GM23338 (cell line): ENCODE results near the gene ADAMTS7. TPM values are rescaled to one million over a fixed set of nuclear protein-coding genes. Genes with fewer than 3 reads are reported as not detected.
"Not testable (repeated sequence)": the region's sequence is repeated elsewhere in the genome, so short reads cannot be mapped to it uniquely, and the experiment has no call there.

Source experiments
- ATAC-seq: fragments of 200-7000 bp; cut with Tn5 transposase; 3 replicates; pipeline ENCODE4 v1.9.1; 2020
- DNase-seq: peaks from one replicate; pipeline ENCODE4 v3.0.0-alpha.2; 2015; ENCODE audit warnings: low spot score
- H2AFZ ChIP-seq: fragments of 200-600 bp; sonication (generic); 2 replicates; pipeline ENCODE4 v1.8.0; 2016; ENCODE audit warnings: antibody characterized with exemption, mild to moderate bottlenecking, moderate library complexity
- H3F3A ChIP-seq: fragments of 200-600 bp; sonication (generic); replicated peaks from 2 replicates; pipeline ENCODE4 v1.8.0; 2017; ENCODE audit warnings: antibody characterized with exemption, mixed run types, low read depth
- H3K27ac ChIP-seq: fragments of 200-600 bp; sonication (generic); 2 replicates; pipeline ENCODE4 v1.6.1; 2016; ENCODE audit warnings: low read depth
- H3K27me3 ChIP-seq: fragments of 200-600 bp; sonication (generic); 2 replicates; pipeline ENCODE4 v1.8.0; 2016; ENCODE audit warnings: mild to moderate bottlenecking, mixed run types, moderate library complexity; ENCODE audit not compliant: insufficient read depth
- H3K36me3 ChIP-seq: fragments of 200-600 bp; sonication (generic); 2 replicates; pipeline ENCODE4 v1.8.0; 2016; ENCODE audit warnings: mild to moderate bottlenecking; ENCODE audit not compliant: insufficient read depth
- H3K4me1 ChIP-seq: fragments of 200-600 bp; sonication (generic); 2 replicates; pipeline ENCODE4 v1.8.0; 2016; ENCODE audit warnings: mild to moderate bottlenecking, moderate library complexity; ENCODE audit not compliant: insufficient read depth
- H3K4me2 ChIP-seq: fragments of 200-600 bp; sonication (generic); 2 replicates; pipeline ENCODE4 v1.7.1; 2017; ENCODE audit warnings: mixed run types
- H3K4me3 ChIP-seq: fragments of 200-600 bp; sonication (generic); 2 replicates; pipeline ENCODE4 v1.6.1; 2016; ENCODE audit warnings: mixed run types
- H3K79me2 ChIP-seq: fragments of 200-600 bp; sonication (generic); replicated peaks from 2 replicates; pipeline ENCODE4 v1.8.0; 2017; ENCODE audit warnings: mild to moderate bottlenecking; ENCODE audit not compliant: insufficient read depth
- H3K9me2 ChIP-seq: fragments of 200-600 bp; sonication (generic); 2 replicates; pipeline ENCODE4 v1.8.0; 2017; ENCODE audit not compliant: insufficient read depth
- H4K20me1 ChIP-seq: fragments of 200-600 bp; sonication (generic); replicated peaks from 2 replicates; pipeline ENCODE4 v1.8.0; 2017; ENCODE audit warnings: mild to moderate bottlenecking; ENCODE audit not compliant: insufficient read depth
- H3K27ac Mint-ChIP-seq: 2 replicates; pipeline ENCODE4 v1.8.0; 2020; ENCODE audit warnings: inconsistent platforms, mild to moderate bottlenecking, moderate library complexity, mixed read lengths
- H3K27me3 Mint-ChIP-seq: 3 replicates; pipeline ENCODE4 v1.8.0; 2022; ENCODE audit warnings: low read depth, mild to moderate bottlenecking, moderate library complexity, mixed read lengths, inconsistent platforms; ENCODE audit not compliant: insufficient read depth, poor library complexity
- H3K36me3 Mint-ChIP-seq: 3 replicates; pipeline ENCODE4 v1.8.0; 2021; ENCODE audit warnings: low read depth, mild to moderate bottlenecking, inconsistent platforms, moderate library complexity, mixed read lengths
- H3K4me1 Mint-ChIP-seq: 3 replicates; pipeline ENCODE4 v1.8.0; 2020; ENCODE audit warnings: mild to moderate bottlenecking, inconsistent platforms, mixed read lengths
- H3K4me3 Mint-ChIP-seq: 3 replicates; pipeline ENCODE4 v1.8.0; 2021; ENCODE audit warnings: moderate library complexity, mild to moderate bottlenecking, inconsistent platforms, mixed read lengths
- H3K9me3 Mint-ChIP-seq: 3 replicates; pipeline ENCODE4 v1.8.0; 2020; ENCODE audit warnings: moderate library complexity, mild to moderate bottlenecking, inconsistent platforms, mixed read lengths
- CREB1 ChIP-seq: fragments of 250-450 bp; sonication (Bioruptor Pico); IDR thresholded peaks from 2 replicates; pipeline ENCODE4 v1.5.0; 2020; ENCODE audit warnings: low read depth, mild to moderate bottlenecking, moderate library complexity
- EZH2 ChIP-seq: fragments of 200-600 bp; sonication (generic); IDR thresholded peaks from one replicate; pipeline ENCODE4 v1.8.0; 2017; ENCODE audit warnings: antibody characterized with exemption, mild to moderate bottlenecking, low read depth; ENCODE audit not compliant: unreplicated experiment
- EZH2phosphoT487 ChIP-seq: fragments of 200-600 bp; sonication (generic); IDR thresholded peaks from one replicate; pipeline ENCODE4 v1.8.1; 2018; ENCODE audit warnings: antibody characterized with exemption; ENCODE audit not compliant: unreplicated experiment
- JUNB ChIP-seq: IDR thresholded peaks from one replicate; pipeline ENCODE4 v1.6.1; 2016; ENCODE audit warnings: antibody characterized with exemption; ENCODE audit not compliant: unreplicated experiment
- NANOG ChIP-seq: IDR thresholded peaks from 2 replicates; pipeline ENCODE4 v1.6.1; 2016; ENCODE audit warnings: antibody characterized with exemption, borderline replicate concordance
- POLR2AphosphoS5 ChIP-seq: IDR thresholded peaks from 2 replicates; pipeline ENCODE4 v1.6.1; 2016; ENCODE audit warnings: antibody characterized with exemption, low read depth
- ZNF331 ChIP-seq: fragments of 250-450 bp; sonication (Bioruptor Pico); IDR thresholded peaks from 2 replicates; pipeline ENCODE4 v1.5.0; 2020; ENCODE audit warnings: low read depth, mild to moderate bottlenecking, moderate library complexity
- polyA plus RNA-seq: library from polyadenylated mRNA; unstranded; fragments of >200 nt; fragmentation: Nextera tagmentation; extraction: Ambion mirVana; gene quantifications from 2 replicates; pipeline ENCODE4 v1.2.1, GENCODE V29; 2016
- total RNA-seq: library from RNA; depleted of rRNA; stranded (reverse); fragments of >200 nt; shearing (Covaris generic); gene quantifications from 2 replicates; pipeline ENCODE4 v1.2.3, GENCODE V29; 2014
- TF ChIP-seq, protein P1 (sequence below), 2 experiments: fragments of 200-600 bp in 1 of 2; sonication (generic) in 1 of 2; conservative IDR thresholded peaks; 2 replicates each; pipeline versions ENCODE4 v1.5.1 to v1.6.1; 2016 to 2017; ENCODE audit warnings: antibody characterized with exemption in 2 of 2, low read depth in 2 of 2, mild to moderate bottlenecking in 2 of 2, moderate library complexity in 1 of 2
- TF ChIP-seq, protein P2 (sequence below): IDR thresholded peaks from 2 replicates; pipeline ENCODE4 v1.6.1; 2016; ENCODE audit warnings: antibody characterized with exemption

Gene ADAMTS7
- total and polyA plus RNA-seq, 2 experiments from 2014 or later = 11.6 to 52.7 TPM

DNA sequence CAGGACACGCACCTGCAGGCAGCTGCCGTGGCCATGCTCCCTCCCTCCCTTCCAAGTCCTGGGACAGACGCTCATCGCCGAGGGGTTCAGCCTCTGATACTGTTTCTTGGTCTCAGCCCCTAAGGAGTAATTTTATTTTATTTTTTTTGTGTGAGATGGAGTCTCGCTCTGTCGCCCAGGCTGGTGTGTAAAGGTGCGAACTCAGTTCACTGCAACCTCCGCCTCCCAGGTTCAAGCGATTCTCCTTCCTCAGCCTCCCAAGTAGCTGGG, 53.7 kb downstream of the ADAMTS7 start (continued):
- no peak for TF ChIP-seq POLR2AphosphoS5
- TF ChIP-seq CREB1 (CRISPR knock-in tag) = no peak
- TF ChIP-seq, protein P1, sequence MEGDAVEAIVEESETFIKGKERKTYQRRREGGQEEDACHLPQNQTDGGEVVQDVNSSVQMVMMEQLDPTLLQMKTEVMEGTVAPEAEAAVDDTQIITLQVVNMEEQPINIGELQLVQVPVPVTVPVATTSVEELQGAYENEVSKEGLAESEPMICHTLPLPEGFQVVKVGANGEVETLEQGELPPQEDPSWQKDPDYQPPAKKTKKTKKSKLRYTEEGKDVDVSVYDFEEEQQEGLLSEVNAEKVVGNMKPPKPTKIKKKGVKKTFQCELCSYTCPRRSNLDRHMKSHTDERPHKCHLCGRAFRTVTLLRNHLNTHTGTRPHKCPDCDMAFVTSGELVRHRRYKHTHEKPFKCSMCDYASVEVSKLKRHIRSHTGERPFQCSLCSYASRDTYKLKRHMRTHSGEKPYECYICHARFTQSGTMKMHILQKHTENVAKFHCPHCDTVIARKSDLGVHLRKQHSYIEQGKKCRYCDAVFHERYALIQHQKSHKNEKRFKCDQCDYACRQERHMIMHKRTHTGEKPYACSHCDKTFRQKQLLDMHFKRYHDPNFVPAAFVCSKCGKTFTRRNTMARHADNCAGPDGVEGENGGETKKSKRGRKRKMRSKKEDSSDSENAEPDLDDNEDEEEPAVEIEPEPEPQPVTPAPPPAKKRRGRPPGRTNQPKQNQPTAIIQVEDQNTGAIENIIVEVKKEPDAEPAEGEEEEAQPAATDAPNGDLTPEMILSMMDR (conservative IDR thresholded peaks at IDR 0.05; ENCODE audit: low read depth in 2 of 2) = no peak
- TF ChIP-seq JUNB = no peak
- TF ChIP-seq, protein P2, sequence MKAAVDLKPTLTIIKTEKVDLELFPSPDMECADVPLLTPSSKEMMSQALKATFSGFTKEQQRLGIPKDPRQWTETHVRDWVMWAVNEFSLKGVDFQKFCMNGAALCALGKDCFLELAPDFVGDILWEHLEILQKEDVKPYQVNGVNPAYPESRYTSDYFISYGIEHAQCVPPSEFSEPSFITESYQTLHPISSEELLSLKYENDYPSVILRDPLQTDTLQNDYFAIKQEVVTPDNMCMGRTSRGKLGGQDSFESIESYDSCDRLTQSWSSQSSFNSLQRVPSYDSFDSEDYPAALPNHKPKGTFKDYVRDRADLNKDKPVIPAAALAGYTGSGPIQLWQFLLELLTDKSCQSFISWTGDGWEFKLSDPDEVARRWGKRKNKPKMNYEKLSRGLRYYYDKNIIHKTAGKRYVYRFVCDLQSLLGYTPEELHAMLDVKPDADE = no peak
- TF ChIP-seq NANOG = no peak
- no peak for TF ChIP-seq ZNF331 (CRISPR knock-in tag)
- no peak for TF ChIP-seq EZH2
- no peak for TF ChIP-seq EZH2phosphoT487

DNA sequence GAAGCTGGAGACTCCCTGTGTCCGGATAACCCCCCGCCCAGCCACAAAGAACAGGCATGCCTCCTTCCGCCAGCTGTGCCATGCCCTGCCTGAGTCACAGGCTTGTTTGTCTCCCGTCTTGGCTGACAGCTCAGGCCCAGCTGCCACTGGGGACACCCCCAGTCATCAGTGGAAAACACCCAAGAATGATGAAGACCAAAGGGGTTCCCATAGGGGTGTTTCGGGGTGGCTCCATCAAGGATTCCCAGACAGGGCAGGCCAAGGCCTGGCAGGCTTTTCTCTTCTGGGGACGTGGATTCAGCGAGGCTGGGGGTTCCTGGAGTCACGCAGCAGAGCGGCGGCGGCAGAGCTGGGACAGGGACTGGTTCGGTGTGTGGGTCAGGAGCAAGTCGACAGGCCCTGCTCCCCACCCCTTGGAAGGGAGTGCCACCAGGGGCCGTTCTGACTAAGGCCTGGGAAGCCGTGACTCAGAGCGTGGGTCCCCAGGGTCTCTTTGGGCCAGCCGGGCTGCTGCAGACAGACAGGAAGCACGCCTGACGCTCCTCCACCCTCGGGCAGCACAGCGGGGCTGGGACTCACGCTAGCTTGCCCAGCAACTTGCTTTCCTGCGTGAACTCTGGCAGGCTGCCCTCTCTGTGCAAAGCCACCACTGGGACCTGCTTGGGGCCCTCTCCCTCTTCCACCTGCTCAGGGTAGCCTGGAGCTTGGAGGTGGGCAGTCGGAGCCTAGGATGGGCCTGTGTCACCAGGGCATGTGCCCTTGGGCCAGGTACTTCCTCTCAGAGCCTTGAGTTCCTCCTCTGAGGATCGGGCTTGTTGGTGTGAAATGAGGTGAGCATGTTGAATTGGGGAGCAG, 54.3 kb downstream of the ADAMTS7 start:
- not testable (repeated sequence) for H3F3A ChIP-seq, H3K9me2 ChIP-seq, H3K27ac Mint-ChIP-seq, H3K27me3 ChIP-seq, H3K36me3 ChIP-seq, DNase-seq, H3K4me1 ChIP-seq, H3K4me3 ChIP-seq, H3K9me3 Mint-ChIP-seq, H3K4me1 Mint-ChIP-seq, H3K4me2 ChIP-seq, H3K79me2 ChIP-seq, ATAC-seq, H3K27ac ChIP-seq, H4K20me1 ChIP-seq, H3K36me3 Mint-ChIP-seq, H2AFZ ChIP-seq, H3K4me3 Mint-ChIP-seq
- H3K27me3 Mint-ChIP-seq = peaks cover 11% of the 10 kb centered on the region

DNA sequence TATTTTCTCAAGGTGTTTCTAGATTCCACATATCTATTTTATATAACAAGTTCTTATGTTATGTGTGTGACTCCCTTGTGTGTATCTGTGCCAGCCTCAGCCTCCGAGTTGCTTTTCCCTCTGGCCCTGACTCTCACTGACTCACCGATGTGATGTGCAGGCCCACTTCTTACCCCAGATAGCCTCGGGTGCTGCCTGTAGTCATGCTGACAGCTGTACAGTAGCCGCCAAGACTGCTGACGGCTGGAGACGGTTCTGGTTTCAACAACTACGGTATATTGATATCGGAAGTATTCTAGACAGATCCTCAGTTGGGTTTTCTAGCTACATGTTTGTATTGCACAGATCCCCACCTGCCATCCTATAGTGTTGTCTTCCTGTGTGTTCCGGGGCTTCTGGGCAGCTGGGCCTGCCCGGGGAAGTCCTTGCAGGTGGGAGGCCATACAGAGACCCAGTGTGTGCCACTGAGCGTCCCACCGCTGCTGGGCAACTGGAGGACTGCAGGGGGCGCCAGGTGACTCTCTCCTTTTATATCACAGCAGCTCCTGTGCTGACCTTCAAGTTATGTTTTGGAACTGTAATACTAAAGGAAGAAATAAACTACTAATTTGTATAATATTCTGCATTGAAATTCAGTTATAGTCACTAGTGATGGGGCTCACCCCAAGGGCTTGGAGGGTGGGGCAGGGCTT, 55.2 kb downstream of the ADAMTS7 start:
- H2AFZ ChIP-seq, H3K79me2 ChIP-seq, H3K9me2 ChIP-seq, H3K4me2 ChIP-seq, H3K27ac Mint-ChIP-seq, H3K4me3 Mint-ChIP-seq, H3K4me1 Mint-ChIP-seq, H3K9me3 Mint-ChIP-seq, H3F3A ChIP-seq, H3K27ac ChIP-seq, H3K36me3 ChIP-seq, H3K27me3 Mint-ChIP-seq, H3K4me3 ChIP-seq, H3K36me3 Mint-ChIP-seq, H3K4me1 ChIP-seq, H3K27me3 ChIP-seq, H4K20me1 ChIP-seq: not testable (repeated sequence)
- DNase-seq (peak; percentile 64), ATAC-seq (peak; percentile 84)
- TF ChIP-seq, protein P1 (conservative IDR thresholded peaks at IDR 0.05; ENCODE audit: low read depth in 2 of 2) = peak; percentile 59 to 67

DNA sequence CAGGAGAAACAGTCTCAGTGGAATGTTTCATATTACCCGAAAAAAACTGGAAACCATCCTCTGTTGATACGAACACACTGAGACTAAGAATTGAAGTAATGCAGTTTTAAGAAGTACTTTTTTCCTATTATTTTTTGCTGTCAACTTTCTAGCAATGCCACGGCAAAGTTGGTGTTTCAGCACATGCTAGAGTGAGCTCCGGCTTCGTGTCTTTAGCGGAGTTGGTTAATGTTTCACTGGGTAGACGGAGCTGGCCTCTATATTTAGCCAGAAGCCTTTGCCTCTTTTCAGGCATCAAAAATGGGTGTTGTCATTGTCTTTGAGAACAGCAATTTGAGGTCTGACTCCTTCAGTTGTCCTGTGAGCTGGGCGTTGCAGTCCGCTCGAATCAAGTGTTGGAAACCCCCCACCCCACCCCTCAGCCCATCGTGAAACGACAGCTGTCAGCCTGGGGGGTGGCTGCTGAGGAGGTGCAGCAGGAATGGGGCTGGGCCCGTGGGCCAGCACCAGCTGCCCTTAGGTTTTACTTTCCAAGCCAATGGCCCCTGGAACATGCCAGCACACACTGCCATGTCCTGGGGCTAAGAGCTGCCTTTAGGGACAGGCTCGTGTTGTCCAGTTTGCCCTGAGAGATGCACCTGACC, 56.5 kb downstream of the ADAMTS7 start:
- not testable (repeated sequence) for H3K4me1 ChIP-seq, H3K4me1 Mint-ChIP-seq, H3F3A ChIP-seq, H3K27ac ChIP-seq, H4K20me1 ChIP-seq, ATAC-seq, H2AFZ ChIP-seq, H3K36me3 ChIP-seq, H3K4me3 ChIP-seq, H3K27me3 ChIP-seq, H3K9me2 ChIP-seq, H3K36me3 Mint-ChIP-seq, DNase-seq, H3K27ac Mint-ChIP-seq, H3K4me2 ChIP-seq, H3K79me2 ChIP-seq, H3K4me3 Mint-ChIP-seq, H3K9me3 Mint-ChIP-seq
- H3K27me3 Mint-ChIP-seq = peaks cover 12% of the 10 kb centered on the region
